Vagina (tissue), 2 donors: ENCODE results near the gene HERC5. TPM values are rescaled to one million over a fixed set of nuclear protein-coding genes. Genes with fewer than 3 reads are reported as not detected.

Experiments used
- DNase-seq, 2 donors: peaks; one replicate each; pipeline ENCODE4 v3.0.0-alpha.2; 2017; ENCODE audit errors: extremely low spot score in 2 of 2
- H3K27ac ChIP-seq: fragments of 200-600 bp; sonication (generic); one replicate; pipeline ENCODE4 v1.5.1; 2019
- H3K27me3 ChIP-seq: fragments of 200-600 bp; sonication (generic); one replicate; pipeline ENCODE4 v1.5.1; 2019
- H3K36me3 ChIP-seq, 2 donors: fragments of 200-600 bp; sonication (generic); one replicate each; pipeline ENCODE4 v1.5.1; 2017 to 2019
- H3K4me1 ChIP-seq: fragments of 200-600 bp; sonication (generic); one replicate; pipeline ENCODE4 v1.5.1; 2019
- H3K4me3 ChIP-seq, 2 donors: fragments of 200-600 bp; sonication (generic); 1 replicate in 1 of 2; 2 replicates in 1 of 2; pipeline ENCODE4 v1.5.1; 2016 to 2019
- H3K9me3 ChIP-seq: fragments of 200-600 bp; sonication (generic); one replicate; pipeline ENCODE4 v1.5.1; 2019
- POLR2A ChIP-seq, 2 donors: fragments of 450-650 bp; IDR thresholded peaks; one replicate each; pipeline ENCODE4 v1.6.1; 2017; ENCODE audit warnings: antibody characterized with exemption in 2 of 2, mild to moderate bottlenecking in 2 of 2, moderate library complexity in 2 of 2
- POLR2AphosphoS5 ChIP-seq, 2 donors: sonication (generic); formaldehyde crosslinking; IDR thresholded peaks; one replicate each; pipeline ENCODE4 v1.9.0; 2017; ENCODE audit warnings: antibody characterized with exemption in 2 of 2, mild to moderate bottlenecking in 2 of 2, low read depth in 1 of 2; ENCODE audit not compliant: insufficient read depth in 1 of 2
- intact Hi-C: fragments of 100-400 bp; cut with DNase I; formaldehyde crosslinking; loops from one replicate; pipeline ENCODE4 v1.15.1; 2023
- total RNA-seq: library from RNA; depleted of rRNA; stranded (reverse); fragments of >200 nt; gene quantifications from one replicate; pipeline ENCODE4 v1.2.3, GENCODE V29; 2016
- TF ChIP-seq, protein P1 (sequence below), 3 experiments: fragments of 450-650 bp in 2 of 3; fragments of 200-600 bp in 1 of 3; sonication (generic) in 1 of 3; IDR thresholded peaks; one replicate each; pipeline ENCODE4 v1.5.1; 2017 to 2019; ENCODE audit warnings: antibody characterized with exemption in 3 of 3, mild to moderate bottlenecking in 2 of 3, moderate library complexity in 2 of 3

The HERC5 gene
- total RNA-seq, 1 donor from 2014 or later, result 5.4 TPM

DNA sequence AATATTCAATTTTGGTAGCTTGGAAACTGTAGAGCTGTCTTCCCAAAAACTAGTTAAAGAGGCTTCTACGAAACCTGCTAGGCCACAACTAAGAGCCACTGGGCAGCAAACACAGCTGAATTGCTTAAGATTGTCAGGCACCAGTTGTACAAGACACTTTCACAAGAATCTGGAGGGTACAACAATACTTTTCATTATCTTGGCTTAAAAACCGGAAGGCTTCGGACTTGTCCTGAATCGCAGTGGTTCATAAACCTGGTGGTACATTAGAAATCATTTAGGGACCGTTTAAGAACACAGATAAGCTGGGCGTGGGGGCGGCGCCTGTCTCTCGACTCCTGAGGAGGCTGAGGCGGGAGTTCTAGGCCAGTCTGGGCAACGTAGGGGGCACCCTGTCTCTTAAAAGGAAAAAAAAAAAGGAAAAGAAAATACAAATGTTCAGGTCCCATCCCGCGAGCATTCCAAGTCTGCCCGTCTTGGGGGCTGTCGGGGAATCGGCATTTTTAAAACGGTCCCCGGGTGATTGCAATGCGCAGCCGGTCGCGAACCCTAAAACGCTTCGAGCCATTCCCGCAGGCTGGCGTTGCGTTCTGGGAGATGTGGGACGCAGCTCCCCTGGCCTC, 65.9 kb downstream of the HERC5 start:
- Histone ChIP-seq H3K27me3 (no peaks in the 10 kb centered on the region), H3K4me3 (peak overlapping the region; percentile 50 to 78), H3K9me3 (no peaks in the 10 kb centered on the region), H3K27ac (peak overlapping the region; percentile 92), H3K36me3 (peaks cover 0 to 6% of the 10 kb centered on the region in 2 donors), H3K4me1 (peaks cover 33% of the 10 kb centered on the region)
- TF ChIP-seq POLR2A (IDR thresholded peaks at IDR 0.05), result no peak
- no peak for TF ChIP-seq POLR2AphosphoS5 (IDR thresholded peaks at IDR 0.05; ENCODE audit: insufficient read depth in 1 of 2, low read depth in 1 of 2)
- TF ChIP-seq, protein P1, sequence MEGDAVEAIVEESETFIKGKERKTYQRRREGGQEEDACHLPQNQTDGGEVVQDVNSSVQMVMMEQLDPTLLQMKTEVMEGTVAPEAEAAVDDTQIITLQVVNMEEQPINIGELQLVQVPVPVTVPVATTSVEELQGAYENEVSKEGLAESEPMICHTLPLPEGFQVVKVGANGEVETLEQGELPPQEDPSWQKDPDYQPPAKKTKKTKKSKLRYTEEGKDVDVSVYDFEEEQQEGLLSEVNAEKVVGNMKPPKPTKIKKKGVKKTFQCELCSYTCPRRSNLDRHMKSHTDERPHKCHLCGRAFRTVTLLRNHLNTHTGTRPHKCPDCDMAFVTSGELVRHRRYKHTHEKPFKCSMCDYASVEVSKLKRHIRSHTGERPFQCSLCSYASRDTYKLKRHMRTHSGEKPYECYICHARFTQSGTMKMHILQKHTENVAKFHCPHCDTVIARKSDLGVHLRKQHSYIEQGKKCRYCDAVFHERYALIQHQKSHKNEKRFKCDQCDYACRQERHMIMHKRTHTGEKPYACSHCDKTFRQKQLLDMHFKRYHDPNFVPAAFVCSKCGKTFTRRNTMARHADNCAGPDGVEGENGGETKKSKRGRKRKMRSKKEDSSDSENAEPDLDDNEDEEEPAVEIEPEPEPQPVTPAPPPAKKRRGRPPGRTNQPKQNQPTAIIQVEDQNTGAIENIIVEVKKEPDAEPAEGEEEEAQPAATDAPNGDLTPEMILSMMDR (IDR thresholded peaks at IDR 0.05), result no peak
- intact Hi-C loops, result loop anchor here (10.0 kb wide), 1 partner anchor 302 kb away; no protein-coding TSS in a partner anchor
- DNase-seq, result no peak

GRCh38 chr4:88523325-88524129, 66.6 kb downstream of the HERC5 start, which contains the start of gene PYURF:
PYURF (minus strand) TSS chr4:88523776; CDS start chr4:88523700, 76 bp downstream.
- intact Hi-C loops, result loop anchor here (10.0 kb wide), 1 partner anchor 301 kb away; no protein-coding TSS in a partner anchor
- H3K27me3 ChIP-seq, result no peaks in the 10 kb centered on the region
- H3K9me3 ChIP-seq, result no peaks in the 10 kb centered on the region
- peak within 1 kb of the TSS; percentile 92 for H3K27ac ChIP-seq
- H3K4me1 ChIP-seq, result peaks cover 33% of the 10 kb centered on the region
- peak in 1 of 2 donors; percentile 93 for DNase-seq
- H3K36me3 ChIP-seq, result peaks cover 0 to 6% of the 10 kb centered on the region in 2 donors
- peak within 1 kb of the TSS; percentile 50 to 78 for H3K4me3 ChIP-seq
- TF ChIP-seq POLR2AphosphoS5 (IDR thresholded peaks at IDR 0.05; ENCODE audit: insufficient read depth in 1 of 2, low read depth in 1 of 2) (peak; percentile 74 to 91), POLR2A (IDR thresholded peaks at IDR 0.05) (peak in 1 of 2 donors; percentile 77)
- TF ChIP-seq, protein P1 (IDR thresholded peaks at IDR 0.05), result no peak

- no peak for DNase-seq
- H3K9me3 ChIP-seq, result no peaks in the 10 kb centered on the region
- intact Hi-C loops, result loop anchor here (10.0 kb wide), 1 partner anchor 301 kb away; no protein-coding TSS in a partner anchor
- H3K4me1 ChIP-seq, result peaks cover 33% of the 10 kb centered on the region
- H3K27ac ChIP-seq, result peak overlapping the region; percentile 92
- TF ChIP-seq POLR2A (IDR thresholded peaks at IDR 0.05) (no peak), POLR2AphosphoS5 (IDR thresholded peaks at IDR 0.05; ENCODE audit: insufficient read depth in 1 of 2, low read depth in 1 of 2) (no peak)
- TF ChIP-seq, protein P1 (IDR thresholded peaks at IDR 0.05), result no peak
- peaks cover 0 to 6% of the 10 kb centered on the region in 2 donors for H3K36me3 ChIP-seq
- H3K27me3 ChIP-seq, result no peaks in the 10 kb centered on the region
- peak overlapping the region; percentile 50 to 78 for H3K4me3 ChIP-seq
Measured at GRCh38 chr4:88524171-88524570, 67.3 kb downstream of the HERC5 start.

DNA sequence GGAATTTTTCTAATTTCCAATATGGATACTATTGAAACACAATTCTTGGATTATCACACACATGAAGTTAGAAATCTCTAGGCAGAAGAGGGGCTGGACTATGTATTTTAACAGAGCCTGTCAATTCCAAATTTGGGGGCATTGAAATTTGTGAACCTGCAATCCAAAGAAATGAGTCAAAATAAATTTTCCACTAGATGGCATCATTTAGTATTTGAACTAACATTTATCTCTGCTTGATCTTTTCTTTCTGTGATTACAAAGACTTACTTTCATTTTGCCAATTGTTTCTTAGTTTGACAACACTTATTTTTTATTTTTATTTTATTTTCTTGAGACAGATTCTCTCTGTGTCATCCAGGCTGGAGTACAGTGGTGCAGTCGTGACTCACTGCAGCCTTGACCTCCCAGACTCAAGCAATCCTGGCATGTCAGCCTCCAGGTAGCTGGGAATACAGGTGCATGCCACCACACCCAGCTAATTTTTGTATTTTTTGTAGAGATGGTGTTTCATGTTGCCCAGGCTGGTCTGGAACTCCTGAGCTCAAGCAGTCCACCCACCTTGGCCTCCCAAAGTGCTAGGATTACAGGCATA, 69.4 kb downstream of the HERC5 start:
- peaks cover 32% of the 10 kb centered on the region for H3K4me1 ChIP-seq
- intact Hi-C loops, result loop anchor here (10.0 kb wide), 1 partner anchor 298 kb away; no protein-coding TSS in a partner anchor
- no peaks in the 10 kb centered on the region for H3K9me3 ChIP-seq
- H3K27ac ChIP-seq, result no peak overlapping the region
- DNase-seq, result no peak
- H3K27me3 ChIP-seq, result no peaks in the 10 kb centered on the region
- H3K4me3 ChIP-seq, result no peak overlapping the region
- H3K36me3 ChIP-seq, result peaks cover 0 to 4% of the 10 kb centered on the region in 2 donors
- TF ChIP-seq, protein P1 (IDR thresholded peaks at IDR 0.05), result peak in 1 of 3 experiments; percentile 31
- TF ChIP-seq POLR2A (IDR thresholded peaks at IDR 0.05), result no peak
- no peak for TF ChIP-seq POLR2AphosphoS5 (IDR thresholded peaks at IDR 0.05; ENCODE audit: insufficient read depth in 1 of 2, low read depth in 1 of 2)
